K562 (cell line): ENCODE data around the gene PBX2. TPM values are rescaled to one million over a fixed set of nuclear protein-coding genes. Genes with fewer than 3 reads are reported as not detected.

Experiments
- ARID4B ChIP-seq: sonication (generic); formaldehyde crosslinking; IDR thresholded peaks from 2 replicates; pipeline ENCODE4 v1.8.0; 2022; ENCODE audit warnings: mild to moderate bottlenecking, missing genetic modification reagents
- ATF7 ChIP-seq: fragments of 450-650 bp; IDR thresholded peaks from 2 replicates; pipeline ENCODE4 v1.7.1; 2014; ENCODE audit warnings: mild to moderate bottlenecking, moderate library complexity
- BDP1 ChIP-seq: IDR thresholded peaks from 3 replicates; pipeline ENCODE4 v1.6.1; 2011; ENCODE audit not compliant: insufficient read length, insufficient read depth
- ELF4 ChIP-seq: fragments of 450-650 bp; formaldehyde crosslinking; IDR thresholded peaks from 2 replicates; pipeline ENCODE4 v1.4.0; 2022; ENCODE audit warnings: missing genetic modification characterization
- GMEB1 ChIP-seq: fragments of 250-450 bp; sonication (Bioruptor Pico); IDR thresholded peaks from 2 replicates; pipeline ENCODE4 v1.4.0; 2020; ENCODE audit warnings: mild to moderate bottlenecking
- MNT ChIP-seq, 2 experiments: fragments of 450-650 bp; conservative IDR thresholded peaks; 2 replicates each; pipeline ENCODE4 v1.6.1; 2017; ENCODE audit warnings: mild to moderate bottlenecking in 2 of 2, moderate library complexity in 2 of 2
- MTF1 ChIP-seq: fragments of 250-450 bp; sonication (Bioruptor Pico); IDR thresholded peaks from 2 replicates; pipeline ENCODE4 v1.9.0; 2021; ENCODE audit warnings: moderate library complexity, mild to moderate bottlenecking, inconsistent platforms, borderline replicate concordance
- MYC ChIP-seq, 2 experiments: fragments of 250-450 bp in 1 of 2; sonication (Bioruptor Pico) in 1 of 2; IDR thresholded peaks; 2 replicates each; pipeline versions ENCODE4 v1.5.1 to v1.6.1; 2012 to 2021; ENCODE audit warnings: low read depth in 2 of 2, borderline replicate concordance in 1 of 2, improper control_type of control experiment in 1 of 2, low read length in 1 of 2, mild to moderate bottlenecking in 1 of 2, moderate library complexity in 1 of 2
- SUPT5H ChIP-seq: fragments of 450-650 bp; IDR thresholded peaks from 2 replicates; pipeline ENCODE4 v1.6.1; 2016
- TAF7 ChIP-seq: fragments of 450-650 bp; IDR thresholded peaks from 2 replicates; pipeline ENCODE4 v1.6.1; 2016; ENCODE audit warnings: missing genetic modification characterization, missing compliant biosample characterization
- ZNF316 ChIP-seq: fragments of 450-650 bp; IDR thresholded peaks from 2 replicates; pipeline ENCODE4 v1.6.1; 2016
- ZNF511 ChIP-seq: sonication (generic); formaldehyde crosslinking; IDR thresholded peaks from 2 replicates; pipeline ENCODE4 v1.8.0; 2022; ENCODE audit warnings: mild to moderate bottlenecking, missing genetic modification reagents
- polyA plus RNA-seq, 8 experiments: library from polyadenylated mRNA; depleted of rRNA in 4 of 8; stranded (reverse) in 5 of 8; unstranded in 3 of 8; fragments of >200 nt; fragmentation: Nextera tagmentation in 2 of 8; fragmentation: Illumina TruSeq in 1 of 8; extraction: Ambion mirVana in 2 of 8; extraction: Trizol in 1 of 8; gene quantifications; 2 replicates each; pipeline versions ENCODE4 v1.2.1 to v1.2.3, GENCODE V29; 2011 to 2014; ENCODE audit warnings: inconsistent platforms in 1 of 8, missing spikeins in 1 of 8
- total RNA-seq, 7 experiments: library from RNA; depleted of rRNA in 6 of 7; stranded (reverse); fragments of >200 nt in 6 of 7; fragmentation: Illumina TruSeq in 2 of 7; extraction: Trizol in 2 of 7; gene quantifications; 2 replicates each; pipeline versions ENCODE4 v1.2.1 to v1.2.3, GENCODE V29; 2011 to 2021; ENCODE audit warnings: low replicate concordance in 1 of 7
- TF ChIP-seq, protein P1 (sequence below): fragments of 450-650 bp; IDR thresholded peaks from 2 replicates; pipeline ENCODE4 v1.6.1; 2016; ENCODE audit warnings: mild to moderate bottlenecking
- TF ChIP-seq, protein P2 (sequence below): fragments of 450-650 bp; formaldehyde crosslinking; IDR thresholded peaks from 2 replicates; pipeline ENCODE4 v1.4.0; 2020; ENCODE audit warnings: mild to moderate bottlenecking, moderate library complexity

Gene PBX2
- total and polyA plus RNA-seq, 9 of the 15 experiments (the other 6 are each of a cell fraction or from before 2014, with no cell fraction given): 1.9 to 134 (median 62.5) TPM

DNA sequence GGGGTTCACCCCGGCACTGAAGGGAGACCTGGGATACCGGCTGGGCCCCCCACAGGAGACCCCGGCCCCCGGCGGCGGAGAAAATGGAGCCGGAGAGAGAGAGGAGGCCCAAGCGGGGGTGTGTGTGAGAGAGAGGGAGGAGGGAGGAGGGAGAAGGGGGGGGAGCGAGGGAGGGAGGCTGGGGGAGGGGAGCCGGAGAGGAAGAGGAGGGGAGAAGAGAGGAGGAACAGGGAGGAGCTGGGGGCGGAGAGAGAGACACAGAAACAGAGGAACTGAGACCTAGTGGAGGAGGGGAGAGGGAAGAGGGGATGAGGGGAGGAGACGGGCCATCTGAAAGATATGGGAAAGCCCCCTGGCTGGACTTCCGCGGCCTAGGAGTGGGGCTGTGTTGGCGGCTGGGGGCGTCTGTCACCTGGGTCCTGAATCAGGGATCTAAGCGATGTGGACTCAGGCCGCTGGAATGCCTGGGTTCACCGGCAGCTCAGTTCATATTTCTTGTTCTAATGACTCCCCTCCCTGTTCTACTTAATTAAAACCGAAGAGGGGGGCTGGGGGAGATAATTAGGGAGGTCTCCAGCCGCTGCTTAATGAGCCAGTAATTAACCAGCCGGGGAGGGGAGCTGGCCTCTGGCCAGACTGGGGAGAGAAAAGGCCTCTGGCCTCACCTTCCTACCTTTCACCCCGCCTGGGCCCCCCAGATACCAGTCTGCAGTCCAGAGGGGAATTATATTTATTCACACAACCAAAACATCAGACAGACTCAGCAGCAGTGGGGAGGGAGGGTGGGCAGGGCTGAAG lies at the start of gene PBX2 (continued):
- TF ChIP-seq ARID4B (CRISPR knock-in tag): no peak
- TF ChIP-seq GMEB1 (CRISPR knock-in tag): no peak
- peak; percentile 97 for TF ChIP-seq ELF4 (CRISPR knock-in tag)
- no peak for TF ChIP-seq ZNF316
- no peak for TF ChIP-seq TAF7 (tag)
- TF ChIP-seq, protein P1, sequence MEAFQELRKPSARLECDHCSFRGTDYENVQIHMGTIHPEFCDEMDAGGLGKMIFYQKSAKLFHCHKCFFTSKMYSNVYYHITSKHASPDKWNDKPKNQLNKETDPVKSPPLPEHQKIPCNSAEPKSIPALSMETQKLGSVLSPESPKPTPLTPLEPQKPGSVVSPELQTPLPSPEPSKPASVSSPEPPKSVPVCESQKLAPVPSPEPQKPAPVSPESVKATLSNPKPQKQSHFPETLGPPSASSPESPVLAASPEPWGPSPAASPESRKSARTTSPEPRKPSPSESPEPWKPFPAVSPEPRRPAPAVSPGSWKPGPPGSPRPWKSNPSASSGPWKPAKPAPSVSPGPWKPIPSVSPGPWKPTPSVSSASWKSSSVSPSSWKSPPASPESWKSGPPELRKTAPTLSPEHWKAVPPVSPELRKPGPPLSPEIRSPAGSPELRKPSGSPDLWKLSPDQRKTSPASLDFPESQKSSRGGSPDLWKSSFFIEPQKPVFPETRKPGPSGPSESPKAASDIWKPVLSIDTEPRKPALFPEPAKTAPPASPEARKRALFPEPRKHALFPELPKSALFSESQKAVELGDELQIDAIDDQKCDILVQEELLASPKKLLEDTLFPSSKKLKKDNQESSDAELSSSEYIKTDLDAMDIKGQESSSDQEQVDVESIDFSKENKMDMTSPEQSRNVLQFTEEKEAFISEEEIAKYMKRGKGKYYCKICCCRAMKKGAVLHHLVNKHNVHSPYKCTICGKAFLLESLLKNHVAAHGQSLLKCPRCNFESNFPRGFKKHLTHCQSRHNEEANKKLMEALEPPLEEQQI: no peak
- TF ChIP-seq ZNF511: no peak
- TF ChIP-seq MNT (conservative IDR thresholded peaks at IDR 0.05): peak; percentile 50 to 61; a peak in 2 of 4 replicates
- TF ChIP-seq ATF7: peak; percentile 30; the same call in 1 of the 2 replicates
- TF ChIP-seq MYC (IDR thresholded peaks at IDR 0.05; ENCODE audit: low read depth, low read length): peak; percentile 25; the same call in 1 of the 2 replicates
- peak; percentile 56; the same call in 1 of the 2 replicates for TF ChIP-seq MYC (CRISPR knock-in tag; IDR thresholded peaks at IDR 0.05; ENCODE audit: borderline replicate concordance, low read depth)
- TF ChIP-seq, protein P2, sequence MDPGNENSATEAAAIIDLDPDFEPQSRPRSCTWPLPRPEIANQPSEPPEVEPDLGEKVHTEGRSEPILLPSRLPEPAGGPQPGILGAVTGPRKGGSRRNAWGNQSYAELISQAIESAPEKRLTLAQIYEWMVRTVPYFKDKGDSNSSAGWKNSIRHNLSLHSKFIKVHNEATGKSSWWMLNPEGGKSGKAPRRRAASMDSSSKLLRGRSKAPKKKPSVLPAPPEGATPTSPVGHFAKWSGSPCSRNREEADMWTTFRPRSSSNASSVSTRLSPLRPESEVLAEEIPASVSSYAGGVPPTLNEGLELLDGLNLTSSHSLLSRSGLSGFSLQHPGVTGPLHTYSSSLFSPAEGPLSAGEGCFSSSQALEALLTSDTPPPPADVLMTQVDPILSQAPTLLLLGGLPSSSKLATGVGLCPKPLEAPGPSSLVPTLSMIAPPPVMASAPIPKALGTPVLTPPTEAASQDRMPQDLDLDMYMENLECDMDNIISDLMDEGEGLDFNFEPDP (CRISPR knock-in tag): no peak
- no peak for TF ChIP-seq BDP1
- TF ChIP-seq SUPT5H: peak; percentile 82
- TF ChIP-seq MTF1 (CRISPR knock-in tag): no peak
